H7 (cell line): ENCODE results near the gene MICAL3. TPM values are rescaled to one million over a fixed set of nuclear protein-coding genes. Genes with fewer than 3 reads are reported as not detected.
"Not testable (repeated sequence)": the region's sequence is repeated elsewhere in the genome, so short reads cannot be mapped to it uniquely, and the experiment has no call there.

Source experiments
- DNase-seq: peaks from one replicate; pipeline ENCODE4 v3.0.0; 2012
- H3K27me3 ChIP-seq: 2 replicates; pipeline ENCODE4 v1.6.0; 2011; ENCODE audit warnings: mild to moderate bottlenecking, low read length; ENCODE audit not compliant: control insufficient read depth, insufficient read depth
- H3K36me3 ChIP-seq: replicated peaks from 2 replicates; pipeline ENCODE4 v1.5.1; 2011; ENCODE audit warnings: low read length; ENCODE audit not compliant: control insufficient read depth, insufficient read depth
- H3K4me3 ChIP-seq: 2 replicates; pipeline ENCODE4 v1.5.1; 2011; ENCODE audit warnings: low read depth, mild to moderate bottlenecking, control low read depth, low read length, moderate library complexity; ENCODE audit not compliant: insufficient read depth
- total RNA-seq: library from RNA; depleted of rRNA; stranded (reverse); fragments of >200 nt; shearing (Covaris generic); gene quantifications from 2 replicates; pipeline ENCODE4 v1.2.3, GENCODE V29; 2014

Gene MICAL3
- total RNA-seq, 1 experiment from 2014 or later: 11.8 TPM

- Histone ChIP-seq H3K4me3 (no peak overlapping the region), H3K27me3 (peaks cover 18% of the 10 kb centered on the region)
- no peak for DNase-seq
Observed at GRCh38 chr22:17881366-17881765, 143.0 kb downstream of the MICAL3 start.

DNA sequence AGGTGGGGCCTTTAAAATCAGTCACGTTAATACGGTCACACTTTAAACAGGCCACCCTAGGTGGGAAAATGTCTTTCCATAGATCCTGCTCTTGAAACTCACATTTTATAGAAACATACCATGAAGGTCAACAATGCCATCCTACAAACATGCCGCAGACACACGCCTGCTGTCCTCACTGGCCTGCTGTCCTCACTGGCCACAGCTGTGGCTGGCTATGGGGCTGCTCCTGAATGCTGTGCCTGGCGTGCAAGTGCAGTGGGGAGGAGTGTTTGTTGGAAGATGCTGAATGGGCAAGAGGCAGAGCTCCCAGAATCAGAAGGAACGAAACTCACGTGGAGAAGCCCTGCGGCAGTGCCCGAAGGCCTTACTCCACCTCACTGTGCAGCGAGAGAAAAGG is 143.9 kb downstream of the MICAL3 start:
- Histone ChIP-seq H3K4me3 (no peak overlapping the region), H3K36me3 (no peaks in the 10 kb centered on the region), H3K27me3 (peaks cover 23% of the 10 kb centered on the region)
- no peak for DNase-seq

More at GRCh38 chr22:17881366-17881765, 143.0 kb downstream of the MICAL3 start:
- no peaks in the 10 kb centered on the region for H3K36me3 ChIP-seq

DNA sequence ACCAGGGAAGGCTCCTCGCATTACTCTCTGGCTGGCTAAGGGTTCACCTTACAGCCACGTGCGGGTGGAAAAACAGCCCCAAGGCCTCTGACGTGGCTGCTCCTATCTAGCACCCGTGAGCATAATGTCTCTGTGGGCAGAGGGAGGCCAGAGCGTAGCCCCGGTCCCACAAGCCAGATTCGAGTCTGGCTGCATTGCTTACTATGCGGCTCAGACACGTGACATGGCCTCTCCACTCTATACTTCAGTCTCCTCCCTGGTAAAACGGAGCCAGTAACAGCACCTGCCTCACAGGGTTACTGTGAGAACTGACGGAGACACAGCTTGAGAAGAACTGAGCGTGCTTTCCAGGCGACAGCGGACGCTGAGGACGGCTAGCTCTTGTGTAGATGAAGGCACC is 144.3 kb downstream of the MICAL3 start:
- peaks cover 23% of the 10 kb centered on the region for H3K27me3 ChIP-seq
- peak; percentile 21 for DNase-seq
- H3K36me3 ChIP-seq: no peaks in the 10 kb centered on the region
- H3K4me3 ChIP-seq: no peak overlapping the region

GRCh38 chr22:17878941-17879340 is 145.4 kb downstream of the MICAL3 start:
- H3K36me3 ChIP-seq: no peaks in the 10 kb centered on the region
- peaks cover 26% of the 10 kb centered on the region for H3K27me3 ChIP-seq
- no peak overlapping the region for H3K4me3 ChIP-seq
- no peak for DNase-seq

DNA sequence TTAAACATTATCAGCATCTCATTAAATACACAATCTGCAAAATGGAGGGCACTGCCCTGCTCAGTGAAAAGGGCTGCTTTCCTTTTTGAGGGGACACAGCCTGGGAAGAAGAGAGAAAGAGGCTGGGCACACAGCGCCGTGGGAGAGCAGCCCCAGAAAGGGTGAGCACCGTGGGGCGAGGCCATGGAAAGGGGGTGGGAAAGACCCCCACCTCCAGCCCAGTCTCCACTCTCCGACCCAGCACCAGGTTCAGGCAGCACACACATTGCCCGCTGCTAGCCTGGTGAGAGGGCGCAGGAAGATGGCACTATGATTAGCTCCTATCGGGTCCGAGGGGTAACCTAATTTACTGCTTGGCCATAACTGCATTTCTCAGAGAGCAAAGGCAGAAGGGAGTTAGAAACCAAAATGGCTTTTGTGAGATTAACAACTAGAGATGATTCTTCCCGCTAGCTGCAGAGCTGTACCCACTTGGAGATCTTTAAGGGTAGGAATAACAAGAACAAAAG is 146.1 kb downstream of the MICAL3 start:
- no peak overlapping the region for H3K4me3 ChIP-seq
- DNase-seq: no peak
- H3K36me3 ChIP-seq: no peaks in the 10 kb centered on the region
- H3K27me3 ChIP-seq: peaks cover 26% of the 10 kb centered on the region

DNA sequence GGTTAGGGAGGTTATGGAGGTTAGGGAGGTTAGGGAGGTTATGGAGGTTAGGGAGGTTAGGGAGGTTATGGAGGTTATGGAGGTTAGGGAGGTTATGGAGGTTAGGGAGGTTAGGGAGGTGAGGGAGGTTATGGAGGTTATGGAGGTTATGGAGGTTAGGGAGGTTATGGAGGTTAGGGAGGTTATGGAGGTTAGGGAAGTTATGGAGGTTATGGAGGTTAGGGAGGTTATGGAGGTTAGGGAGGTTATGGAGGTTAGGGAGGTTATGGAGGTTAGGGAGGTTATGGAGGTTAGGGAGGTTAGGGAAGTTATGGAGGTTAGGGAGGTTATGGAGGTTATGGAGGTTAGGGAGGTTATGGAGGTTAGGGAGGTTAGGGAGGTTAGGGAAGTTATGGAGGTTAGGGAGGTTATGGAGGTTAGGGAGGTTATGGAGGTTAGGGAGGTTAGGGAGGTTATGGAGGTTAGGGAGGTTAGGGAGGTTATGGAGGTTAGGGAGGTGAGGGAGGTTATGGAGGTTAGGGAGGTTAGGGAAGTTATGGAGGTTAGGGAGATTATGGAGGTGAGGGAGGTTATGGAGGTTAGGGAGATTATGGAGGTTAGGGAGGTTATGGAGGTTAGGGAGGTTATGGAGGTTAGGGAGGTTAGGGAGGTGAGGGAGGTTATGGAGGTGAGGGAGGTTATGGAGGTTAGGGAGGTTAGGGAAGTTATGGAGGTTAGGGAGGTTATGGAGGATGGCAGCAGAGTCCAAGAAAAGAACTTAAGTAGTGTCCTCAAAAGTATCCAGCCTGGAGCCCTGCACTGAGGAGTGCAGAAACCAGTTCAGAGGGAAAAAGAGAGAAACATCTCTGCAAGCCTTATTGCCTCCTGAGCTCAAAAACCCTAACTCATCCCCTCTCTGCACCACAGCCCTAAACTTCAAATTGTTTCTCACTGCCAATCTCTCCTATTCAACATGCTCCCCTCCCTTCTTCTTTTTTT is 147.2 kb downstream of the MICAL3 start:
- H3K27me3 ChIP-seq: peaks cover 26% of the 10 kb centered on the region
- H3K36me3 ChIP-seq, H3K4me3 ChIP-seq, DNase-seq: not testable (repeated sequence)

GRCh38 chr22:17876306-17876831 is 148.0 kb downstream of the MICAL3 start:
- Histone ChIP-seq H3K27me3 (peaks cover 26% of the 10 kb centered on the region), H3K36me3 (no peaks in the 10 kb centered on the region; the same call in none of the 2 replicates), H3K4me3 (no peak overlapping the region)
- DNase-seq: peak; percentile 63

GRCh38 chr22:17875631-17876030 is 148.7 kb downstream of the MICAL3 start:
- Histone ChIP-seq H3K4me3 (no peak overlapping the region), H3K27me3 (peaks cover 26% of the 10 kb centered on the region), H3K36me3 (peaks cover 2% of the 10 kb centered on the region)
- DNase-seq: no peak

GRCh38 chr22:17875156-17875555 is 149.2 kb downstream of the MICAL3 start:
- peaks cover 4% of the 10 kb centered on the region for H3K36me3 ChIP-seq
- no peak for DNase-seq
- peaks cover 26% of the 10 kb centered on the region for H3K27me3 ChIP-seq
- H3K4me3 ChIP-seq: no peak overlapping the region

- Histone ChIP-seq H3K27me3 (peaks cover 24% of the 10 kb centered on the region), H3K4me3 (no peak overlapping the region), H3K36me3 (peaks cover 4% of the 10 kb centered on the region)
- DNase-seq: no peak
Observed at GRCh38 chr22:17874231-17874905, 150.0 kb downstream of the MICAL3 start.

GRCh38 chr22:17873804-17874203 is 150.6 kb downstream of the MICAL3 start:
- Histone ChIP-seq H3K27me3 (peaks cover 19% of the 10 kb centered on the region), H3K36me3 (peaks cover 7% of the 10 kb centered on the region), H3K4me3 (no peak overlapping the region)
- DNase-seq: no peak

DNA sequence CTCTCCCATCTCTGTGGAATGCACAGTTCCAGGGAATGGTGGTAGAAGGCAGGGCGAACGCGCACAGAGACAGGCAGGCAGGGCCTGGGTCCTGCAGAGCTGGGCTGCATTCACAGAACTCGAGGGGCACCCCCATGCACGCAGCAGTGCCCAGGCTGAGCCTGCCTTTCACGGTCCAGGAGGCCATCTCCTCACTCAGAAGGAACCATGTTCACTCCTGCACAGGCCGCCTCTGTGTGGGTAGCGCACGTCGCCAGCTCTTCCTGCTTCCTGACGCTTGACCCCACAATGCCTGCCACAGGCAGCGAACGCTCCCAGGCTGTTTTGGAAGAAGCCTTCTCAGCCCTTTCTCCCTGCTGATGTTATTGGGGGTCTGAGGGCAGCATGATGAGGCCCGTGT is 151.2 kb downstream of the MICAL3 start:
- no peak for DNase-seq
- Histone ChIP-seq H3K27me3 (peaks cover 12% of the 10 kb centered on the region), H3K36me3 (peaks cover 7% of the 10 kb centered on the region), H3K4me3 (no peak overlapping the region)

DNA sequence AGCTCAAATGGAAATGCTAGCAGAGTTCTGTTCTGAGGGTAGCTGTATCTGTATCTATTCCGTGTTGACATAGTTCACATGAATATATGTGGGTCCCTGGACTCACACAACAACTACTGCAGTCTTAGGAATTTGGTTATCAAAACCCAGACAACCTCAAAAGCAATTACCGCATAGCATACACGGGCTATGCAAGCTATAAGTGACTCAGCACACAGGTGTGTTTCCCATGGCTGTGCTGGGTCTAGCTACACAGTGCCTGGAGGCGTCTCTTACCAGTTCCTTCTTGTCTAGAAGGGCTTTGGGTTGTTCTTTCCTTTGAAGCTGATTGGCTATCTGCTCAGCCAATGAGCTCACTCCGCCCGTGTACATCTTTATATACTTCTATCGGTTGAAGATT is 151.9 kb downstream of the MICAL3 start:
- Histone ChIP-seq H3K36me3 (peaks cover 7% of the 10 kb centered on the region), H3K4me3 (no peak overlapping the region), H3K27me3 (peaks cover 9% of the 10 kb centered on the region)
- DNase-seq: no peak

DNA sequence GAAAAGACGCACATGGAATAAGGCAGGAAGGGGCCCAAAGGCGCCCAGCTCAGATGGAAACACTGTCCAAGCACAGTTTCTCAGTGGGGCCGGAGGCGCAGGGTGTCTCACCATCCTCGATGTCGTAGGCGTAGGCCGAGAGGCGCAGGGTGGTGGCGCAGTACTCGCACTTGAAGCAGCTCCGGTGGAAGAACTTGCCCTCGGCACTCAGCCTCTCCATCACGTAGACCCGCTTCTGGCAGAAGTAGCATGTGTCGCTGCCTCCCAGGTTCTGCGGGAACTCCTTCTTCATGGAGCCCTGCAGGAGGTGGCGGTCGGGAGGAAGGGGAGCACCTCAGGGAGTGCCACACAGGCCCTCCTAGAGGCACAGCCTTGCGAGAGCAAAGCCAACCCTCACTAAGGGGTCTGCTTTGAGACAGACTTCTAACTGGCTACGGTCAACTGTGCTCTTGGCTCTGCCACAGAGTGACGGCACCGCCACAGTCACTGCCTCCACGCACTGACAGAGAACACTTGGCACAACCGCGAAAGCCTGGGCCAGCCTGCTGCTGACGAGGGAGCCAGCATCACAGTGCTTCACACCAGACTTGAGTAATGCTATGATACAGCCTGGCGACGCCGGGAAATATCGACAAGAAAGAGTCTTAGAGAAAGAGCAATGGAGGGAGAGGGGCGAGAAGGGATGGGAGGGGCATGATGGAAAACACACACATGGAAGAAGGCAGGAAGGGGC is 152.5 kb downstream of the MICAL3 start:
- DNase-seq: no peak
- peaks cover 7% of the 10 kb centered on the region for H3K36me3 ChIP-seq
- peaks cover 8% of the 10 kb centered on the region for H3K27me3 ChIP-seq
- H3K4me3 ChIP-seq: no peak overlapping the region
